PC-3 (cell line): ENCODE data around the gene GPC2. TPM values are rescaled to one million over a fixed set of nuclear protein-coding genes. Genes with fewer than 3 reads are reported as not detected.
"Not testable (repeated sequence)": the region's sequence is repeated elsewhere in the genome, so short reads cannot be mapped to it uniquely, and the experiment has no call there.

ENCODE experiments used
- ATAC-seq: fragments of 200-7000 bp; cut with Tn5 transposase; 2 replicates; pipeline ENCODE4 v1.9.1; 2020; ENCODE audit warnings: mild to moderate bottlenecking, moderate library complexity
- Bru-seq: library from RNA; stranded (reverse); fragments of 400-500 nt; gene quantifications from one replicate; lab custom pipeline; 2021; lab: Mats Ljungman, UMichigan
- BruChase-seq, 2 experiments: library from RNA; stranded (reverse); fragments of 400-500 nt; gene quantifications; one replicate each; lab custom pipeline; 2021; lab: Mats Ljungman, UMichigan
- BruUV-seq: library from RNA; stranded (reverse); fragments of 400-500 nt; replicated peaks from 2 replicates; lab custom pipeline; 2021; lab: Mats Ljungman, UMichigan
- CTCF ChIA-PET: fragments of 300-600 bp; sonication (Branson Sonifier 250); formaldehyde crosslinking; loops from one replicate; lab custom pipeline; 2022; ENCODE audit warnings: antibody characterized with exemption; lab: Charles Lee
- POLR2A ChIA-PET: fragments of 300-600 bp; sonication (Branson Sonifier 250); formaldehyde crosslinking; loops from one replicate; lab custom pipeline; 2022; ENCODE audit warnings: antibody characterized with exemption; ENCODE audit not compliant: unreplicated experiment; lab: Charles Lee
- DNase-seq: peaks from one replicate; pipeline ENCODE4 v3.0.0-alpha.2; 2015
- H2AFZ ChIP-seq: fragments of 300-600 bp; sonication (generic); 2 replicates; pipeline ENCODE4 v1.6.0; 2016; ENCODE audit warnings: antibody characterized with exemption, low read length
- H3F3A ChIP-seq: fragments of 300-600 bp; sonication (generic); one replicate; pipeline ENCODE4 v1.6.0; 2017; ENCODE audit warnings: antibody characterized with exemption, low read length, control low read depth, mild to moderate bottlenecking; ENCODE audit not compliant: unreplicated experiment
- H3K27ac ChIP-seq: fragments of 300-600 bp; sonication (generic); 2 replicates; pipeline ENCODE4 v1.5.1; 2016; ENCODE audit warnings: mild to moderate bottlenecking, low read length
- H3K27me3 ChIP-seq: fragments of 300-600 bp; sonication (generic); 2 replicates; pipeline ENCODE4 v1.6.1; 2016; ENCODE audit warnings: low read length, mixed read lengths
- H3K36me3 ChIP-seq: fragments of 300-600 bp; sonication (generic); 2 replicates; pipeline ENCODE4 v1.6.1; 2016; ENCODE audit warnings: low read depth, mixed run types, low read length, mixed read lengths
- H3K4me1 ChIP-seq: fragments of 300-600 bp; sonication (generic); 2 replicates; pipeline ENCODE4 v1.5.1; 2016; ENCODE audit warnings: low read length; ENCODE audit not compliant: insufficient read depth
- H3K4me2 ChIP-seq: fragments of 300-600 bp; sonication (generic); 2 replicates; pipeline ENCODE4 v1.6.0; 2016; ENCODE audit warnings: low read length
- H3K4me3 ChIP-seq: fragments of 300-600 bp; sonication (generic); 2 replicates; pipeline ENCODE4 v1.5.1; 2016; ENCODE audit warnings: mild to moderate bottlenecking, low read length, mixed read lengths
- H3K79me2 ChIP-seq: fragments of 300-600 bp; sonication (generic); 2 replicates; pipeline ENCODE4 v1.6.1; 2017; ENCODE audit warnings: low read length, mixed read lengths
- H3K9ac ChIP-seq: fragments of 300-600 bp; sonication (generic); 2 replicates; pipeline ENCODE4 v1.6.0; 2016; ENCODE audit warnings: mild to moderate bottlenecking, low read length
- H3K9me2 ChIP-seq: fragments of 300-600 bp; sonication (generic); replicated peaks from 2 replicates; pipeline ENCODE4 v1.6.1; 2016; ENCODE audit warnings: mixed run types, low read length, mixed read lengths
- H3K9me3 ChIP-seq: fragments of 300-600 bp; sonication (generic); 2 replicates; pipeline ENCODE4 v1.6.1; 2016; ENCODE audit warnings: low read length, mixed read lengths
- H4K20me1 ChIP-seq: fragments of 300-600 bp; sonication (generic); 2 replicates; pipeline ENCODE4 v1.6.1; 2016; ENCODE audit warnings: low read length, mixed read lengths
- CTCF ChIP-seq: fragments of 300-600 bp; sonication (generic); conservative IDR thresholded peaks from 2 replicates; pipeline ENCODE4 v1.5.1; 2017; ENCODE audit warnings: antibody characterized with exemption, low read depth, mild to moderate bottlenecking, low read length
- intact Hi-C: fragments of 100-400 bp; cut with micrococcal nuclease; formaldehyde crosslinking; loops from 2 replicates; pipeline ENCODE4 v1.9.0; 2023
- long read RNA-seq: library from polyadenylated mRNA; unstranded; transcript quantifications from one replicate; pipeline ENCODE4 v2.0.0, GENCODE V29; 2021; ENCODE audit not compliant: unreplicated experiment
- total RNA-seq: library from RNA; depleted of rRNA; stranded (reverse); fragments of >200 nt; gene quantifications from 2 replicates; pipeline ENCODE4 v1.2.3, GENCODE V29; 2014; rRNA removed

GPC2 gene
- total RNA-seq (1.6 and 2.3 TPM in 2 replicates), Bru-seq, nascent RNA (percentile 49 among the genes with signal in this experiment), BruChase-seq, experiment 1, labeled RNA remaining after a 6-hour chase (percentile 51 among the genes with signal in this experiment), BruChase-seq, experiment 2, labeled RNA remaining after a 2-hour chase (percentile 52 among the genes with signal in this experiment)
- long read RNA-seq, partial matches to known transcripts: 1 of 3 reads
- long read RNA-seq, other reads (novel, unspliced or antisense): 2 of 3 reads

GRCh38 chr7:100177045-100178001 lies at the start of gene GPC2, which contains the start of gene STAG3:
GPC2 (minus strand) TSS chr7:100177381; CDS start chr7:100177199, 182 bp downstream.
STAG3 (plus strand) TSS chr7:100177918; CDS start chr7:100180557, 2,639 bp downstream.
- H3K4me2 ChIP-seq: peak within 1 kb of the TSS; percentile 96
- TF ChIP-seq CTCF: no peak
- H4K20me1 ChIP-seq: no peaks in the 10 kb centered on the region
- ChIA-PET POLR2A (interaction anchor here (0.6 kb wide), 1 partner anchor 75 kb away, joined by 7 read pairs; no protein-coding TSS in a partner anchor), CTCF (no interaction called here)
- H3K9me2 ChIP-seq: no peaks in the 10 kb centered on the region
- peak within 1 kb of the TSS; percentile 84 for H3K4me3 ChIP-seq
- H3K79me2 ChIP-seq: no peaks in the 10 kb centered on the region
- peak within 1 kb of the TSS; percentile 63 for H3K9ac ChIP-seq
- H2AFZ ChIP-seq: peak within 1 kb of the TSS; percentile 97
- ATAC-seq: peak; percentile 96
- no peaks in the 10 kb centered on the region for H3K27me3 ChIP-seq
- intact Hi-C loops: loop anchor here (2.0 kb wide), 1 partner anchor 15 kb away; no protein-coding TSS in a partner anchor
- BruUV-seq: no TSS peak
- peak; percentile 93 for DNase-seq
- no peak within 1 kb of the TSS for H3K27ac ChIP-seq
- H3K36me3 ChIP-seq: no peaks in the 10 kb centered on the region
- H3K4me1 ChIP-seq: peaks cover 6% of the 10 kb centered on the region; the same call in 1 of the 2 replicates
- H3K9me3 ChIP-seq: no peaks in the 10 kb centered on the region
- no peaks in the 10 kb centered on the region for H3F3A ChIP-seq

- intact Hi-C loops: not testable (repeated sequence)
Observed at GRCh38 chr7:100224891-100225290, 47.7 kb upstream of the GPC2 start.

GRCh38 chr7:100223376-100223927 lies 46.3 kb upstream of the GPC2 start:
- H3K9ac ChIP-seq, H3K27me3 ChIP-seq, H4K20me1 ChIP-seq, H3K9me2 ChIP-seq, H3K79me2 ChIP-seq, intact Hi-C loops, H3K4me3 ChIP-seq, DNase-seq, POLR2A ChIA-PET, ATAC-seq, H3K4me2 ChIP-seq, CTCF ChIA-PET, H3F3A ChIP-seq, H3K9me3 ChIP-seq, BruUV-seq, H2AFZ ChIP-seq, H3K36me3 ChIP-seq, H3K27ac ChIP-seq, H3K4me1 ChIP-seq: not testable (repeated sequence)

More at GRCh38 chr7:100224891-100225290, 47.7 kb upstream of the GPC2 start:
- H3K27me3 ChIP-seq, H4K20me1 ChIP-seq, H3K4me3 ChIP-seq, H3K9ac ChIP-seq, H3K4me1 ChIP-seq, H2AFZ ChIP-seq, ATAC-seq, CTCF ChIA-PET, H3K36me3 ChIP-seq, POLR2A ChIA-PET, DNase-seq, H3K79me2 ChIP-seq, H3K4me2 ChIP-seq, H3K27ac ChIP-seq, H3F3A ChIP-seq, H3K9me2 ChIP-seq, H3K9me3 ChIP-seq, BruUV-seq: not testable (repeated sequence)
